HG03457 (cell line): ENCODE measurements around the gene SCFD1.
"Not testable (repeated sequence)": the region's sequence is repeated elsewhere in the genome, so short reads cannot be mapped to it uniquely, and the experiment has no call there.

Experiments used
- ATAC-seq: cut with Tn5 transposase; IDR thresholded peaks from one replicate; pipeline ENCODE4 v1.9.1; 2021; ENCODE audit warnings: moderate number of reproducible peaks; ENCODE audit not compliant: unreplicated experiment

The SCFD1 gene

DNA sequence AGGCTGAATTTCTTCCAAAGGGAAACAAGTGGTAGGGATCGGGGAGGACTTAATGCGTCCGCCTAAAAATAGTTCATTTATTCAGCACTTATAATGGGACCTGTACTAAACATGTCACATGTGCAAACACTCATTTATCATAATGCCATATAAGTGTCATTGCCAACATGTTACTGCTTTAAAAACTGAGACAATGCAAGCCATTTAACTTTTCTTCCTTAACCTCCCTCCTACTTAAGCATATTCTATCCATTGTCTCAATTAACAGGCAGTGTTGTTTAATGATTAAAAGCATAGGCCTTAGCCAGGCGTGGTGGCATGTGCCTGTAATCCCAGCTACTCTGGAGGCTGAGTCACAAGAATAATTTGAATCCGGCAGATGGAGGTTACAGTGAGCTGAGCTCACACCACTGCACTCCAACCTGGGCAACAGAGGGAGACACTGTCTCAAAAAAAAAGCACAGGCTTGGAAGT is 13.5 kb upstream of the SCFD1 start:
- no peak for ATAC-seq

- ATAC-seq, result no peak
These were observed 11.3 kb upstream of the SCFD1 start for GRCh38 chr14:30610787-30611343.

GRCh38 chr14:30614155-30614554 is 8.0 kb upstream of the SCFD1 start:
- no peak for ATAC-seq

- ATAC-seq, result no peak
These were observed 1.9 kb upstream of the SCFD1 start for GRCh38 chr14:30620178-30620577.

GRCh38 chr14:30621354-30621939 is 672 bp upstream of the SCFD1 start:
- no peak for ATAC-seq

DNA sequence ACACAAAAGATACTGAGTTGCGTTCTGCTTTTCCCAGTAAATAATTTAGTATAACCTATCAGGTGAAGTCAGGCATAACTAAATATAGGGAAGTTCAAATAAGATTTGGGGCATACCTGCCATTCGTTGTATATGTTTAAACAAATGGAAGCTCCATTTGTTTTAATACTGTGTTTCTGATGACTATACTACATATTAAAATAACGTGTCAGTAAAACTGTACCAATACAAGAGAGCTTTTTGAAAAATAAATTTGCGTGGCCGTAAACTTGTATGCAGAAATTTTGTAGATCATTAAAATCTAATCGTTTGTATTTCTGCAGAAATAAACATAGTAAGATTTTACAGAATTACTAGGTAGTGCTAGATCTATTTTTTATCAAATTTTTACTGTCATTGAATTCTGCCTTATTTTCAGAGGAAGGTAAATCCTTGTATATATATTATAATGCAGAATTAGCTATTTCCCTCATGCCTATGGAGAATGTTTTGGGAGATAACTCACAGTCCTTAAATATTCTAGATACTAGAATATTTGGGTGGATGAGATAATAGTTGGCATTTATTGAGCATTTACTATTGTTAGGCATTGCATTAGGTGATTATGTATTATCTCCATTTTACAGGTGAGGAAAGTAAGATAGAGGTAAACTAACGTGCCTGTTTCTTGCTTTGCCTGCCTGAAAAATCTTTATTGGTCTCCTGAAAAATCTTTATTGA is 1.5 kb downstream of the SCFD1 start:
- ATAC-seq, result no peak

DNA sequence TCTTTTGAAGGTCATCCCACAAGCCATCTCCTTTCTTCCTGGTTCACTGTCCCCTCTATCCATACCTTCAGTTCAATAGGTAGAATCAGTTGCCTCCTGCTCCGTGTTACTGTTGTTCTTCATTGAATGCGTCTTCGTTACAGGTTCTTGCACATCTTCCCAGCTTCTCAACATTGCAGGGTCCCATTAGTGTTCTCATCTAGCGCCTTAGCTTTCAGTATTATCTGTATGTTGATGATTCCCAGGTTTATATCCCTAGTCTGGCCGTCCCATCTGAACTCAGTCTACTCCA is 2.0 kb downstream of the SCFD1 start:
- ATAC-seq, result no peak

- ATAC-seq, result no peak
These were observed 3.4 kb downstream of the SCFD1 start for GRCh38 chr14:30625533-30625932.

- not testable (repeated sequence) for ATAC-seq
These were observed 7.3 kb downstream of the SCFD1 start for GRCh38 chr14:30629432-30629831.

- no peak for ATAC-seq
These were observed 8.1 kb downstream of the SCFD1 start for GRCh38 chr14:30630248-30630647.

- ATAC-seq, result no peak
These were observed 10.6 kb downstream of the SCFD1 start for GRCh38 chr14:30632730-30633129.

DNA sequence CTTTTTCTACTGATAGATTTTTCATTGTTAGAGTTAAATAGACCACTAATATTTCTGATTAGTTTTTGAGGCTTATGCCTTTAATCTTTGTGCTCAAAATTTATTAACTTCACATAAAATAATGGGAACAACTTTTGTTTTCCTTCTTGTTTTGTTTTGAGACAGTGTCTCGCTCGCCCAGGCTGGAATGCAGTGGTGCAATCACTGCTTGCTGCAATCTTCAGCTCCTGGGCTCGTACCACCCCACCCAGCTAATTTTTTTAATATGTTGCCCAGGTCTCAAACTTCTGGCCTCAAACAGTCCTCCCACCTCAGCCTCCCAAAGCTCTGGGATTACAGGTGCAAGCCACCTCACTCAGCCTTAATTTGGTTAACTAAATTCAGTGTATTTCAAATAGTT is 16.8 kb downstream of the SCFD1 start:
- ATAC-seq, result no peak

GRCh38 chr14:30641207-30641606 is 19.1 kb downstream of the SCFD1 start:
- no peak for ATAC-seq

DNA sequence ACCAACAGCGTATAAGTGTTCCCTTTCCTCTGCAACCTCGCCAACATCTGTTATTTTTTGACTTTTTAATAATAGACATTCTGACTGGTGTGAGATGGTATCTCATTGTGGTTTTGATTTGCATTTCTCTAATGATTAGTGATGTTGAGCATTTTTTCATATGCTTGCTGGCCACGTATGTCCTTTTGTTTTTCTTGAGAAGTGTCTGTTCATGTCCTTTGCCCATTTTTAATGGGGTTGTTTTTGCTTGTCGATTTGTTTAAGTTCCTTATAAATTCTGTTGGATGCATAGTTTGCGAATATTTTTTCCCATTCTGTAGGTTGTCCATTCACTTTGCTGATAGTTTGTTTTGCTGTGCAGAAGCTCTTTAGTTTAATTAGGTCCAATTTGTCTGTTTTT is 22.3 kb downstream of the SCFD1 start:
- ATAC-seq, result not testable (repeated sequence)

GRCh38 chr14:30645600-30645999 is 23.5 kb downstream of the SCFD1 start:
- ATAC-seq, result no peak

DNA sequence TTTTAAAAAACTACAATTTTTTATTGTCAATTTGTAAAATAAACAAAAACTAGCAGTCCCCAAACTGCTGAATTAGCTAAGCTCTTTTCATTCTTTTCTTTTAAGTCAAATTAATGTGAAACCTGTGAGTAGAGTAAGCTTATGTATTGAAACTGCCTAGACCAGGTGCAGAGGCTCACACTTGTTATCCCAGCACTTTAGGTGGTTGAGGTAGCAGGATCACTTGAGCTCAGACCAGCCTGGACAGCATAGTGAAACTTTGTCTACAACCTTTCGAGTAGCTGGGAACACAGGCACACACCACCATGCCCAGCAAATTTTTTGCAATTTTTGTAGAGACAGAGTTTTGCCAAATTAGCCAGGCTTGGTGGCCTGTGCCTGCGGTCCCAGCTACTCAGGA is 26.4 kb downstream of the SCFD1 start:
- no peak for ATAC-seq

- no peak for ATAC-seq
These were observed 29.8 kb downstream of the SCFD1 start for GRCh38 chr14:30651937-30652336.

GRCh38 chr14:30655124-30655523 is 33.0 kb downstream of the SCFD1 start:
- no peak for ATAC-seq

- no peak for ATAC-seq
These were observed 33.5 kb downstream of the SCFD1 start for GRCh38 chr14:30655658-30656057.

DNA sequence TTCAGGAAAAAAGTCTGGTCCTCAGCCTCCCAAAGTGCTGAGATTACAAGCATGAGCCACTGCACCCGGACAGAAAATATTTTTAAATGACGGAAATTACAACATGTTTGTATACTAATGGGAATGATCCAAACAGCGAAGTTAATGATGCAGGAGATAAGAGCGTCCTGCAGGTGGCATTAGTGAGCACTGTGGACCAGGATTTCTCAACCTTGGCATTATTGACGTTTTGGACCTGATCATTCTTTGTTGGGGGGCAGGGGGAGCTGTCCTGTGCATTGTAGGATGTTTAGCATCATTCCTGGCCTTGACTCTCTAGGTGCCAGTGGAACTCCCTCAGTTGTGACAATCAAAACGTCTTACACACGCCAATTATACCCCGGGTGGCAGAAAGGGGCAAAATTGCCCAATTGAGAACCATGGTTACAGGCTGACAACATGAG is 34.1 kb downstream of the SCFD1 start:
- ATAC-seq, result no peak

DNA sequence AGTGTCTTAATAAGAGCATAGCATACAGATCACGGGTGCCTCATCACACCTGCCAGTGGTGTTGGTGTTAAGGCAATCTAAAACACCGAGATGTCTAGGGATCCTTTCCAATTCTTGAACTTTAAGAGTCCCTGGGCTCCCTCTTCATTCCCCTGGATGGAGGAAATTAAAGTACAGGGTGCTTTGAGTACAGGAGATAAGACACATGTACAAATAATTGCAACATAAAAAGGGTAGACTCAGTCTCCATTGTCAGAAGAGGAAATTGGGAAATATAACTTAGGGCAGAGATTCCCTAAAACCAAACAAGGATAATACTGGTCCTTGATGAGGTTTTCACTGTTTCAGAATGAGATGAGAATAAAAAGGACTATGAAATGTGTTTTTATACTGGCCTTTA is 34.9 kb downstream of the SCFD1 start:
- no peak for ATAC-seq

DNA sequence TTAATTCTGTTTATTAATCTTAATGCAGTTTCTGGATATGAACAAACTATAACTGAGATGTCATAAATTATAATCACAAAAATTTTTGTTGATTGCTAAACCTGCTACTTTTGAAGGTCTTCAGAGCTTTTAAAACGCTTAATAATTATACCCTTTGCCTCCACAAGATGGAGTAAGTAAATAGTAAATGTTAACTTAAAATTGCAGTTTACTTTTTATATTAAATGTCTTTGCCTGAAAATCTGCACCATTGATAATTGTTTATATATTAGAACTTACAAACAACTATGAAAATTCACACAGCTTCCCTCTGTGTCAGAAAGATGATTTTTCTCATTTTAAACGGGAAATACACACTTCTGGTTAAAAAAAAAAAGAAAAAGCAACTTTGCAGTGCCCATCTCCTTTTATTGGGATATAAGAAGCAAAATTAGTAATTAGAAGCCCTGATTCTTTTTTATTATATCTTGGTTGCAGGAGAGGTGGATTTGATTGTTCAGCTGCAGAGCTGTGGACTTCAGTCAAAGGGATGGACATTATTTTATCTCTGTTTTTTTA is 35.6 kb downstream of the SCFD1 start:
- no peak for ATAC-seq
